HuH-7 (cell line): ENCODE data around the gene FAM161A.
A peak's percentile ranks its signal among the peaks of the same experiment; 100 is the strongest.
"Not testable (repeated sequence)": the region's sequence is repeated elsewhere in the genome, so short reads cannot be mapped to it uniquely, and the experiment has no call there.

Source experiments
- DNase-seq: peaks from one replicate; pipeline ENCODE4 v3.0.0; 2011; ENCODE audit warnings: low spot score

The FAM161A gene

DNA sequence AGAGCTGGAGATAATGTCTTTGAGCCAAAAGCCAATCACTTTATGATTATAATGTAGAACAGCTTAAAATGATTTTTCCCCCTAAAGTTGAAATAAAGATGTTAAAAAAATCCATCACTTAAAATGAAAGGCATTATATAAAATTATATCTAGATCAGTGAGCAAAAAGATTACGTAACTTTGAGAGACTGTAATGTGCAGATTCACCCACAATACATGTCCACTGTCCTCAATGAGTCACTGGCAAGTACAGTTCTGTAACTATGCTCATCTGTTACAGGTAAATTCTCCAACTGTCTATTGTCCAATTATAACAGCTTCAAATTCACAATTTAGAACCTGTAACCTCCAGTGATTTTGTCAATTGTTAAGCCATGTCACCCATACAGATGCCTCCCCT is 19.0 kb downstream of the FAM161A start:
- DNase-seq, result no peak

DNA sequence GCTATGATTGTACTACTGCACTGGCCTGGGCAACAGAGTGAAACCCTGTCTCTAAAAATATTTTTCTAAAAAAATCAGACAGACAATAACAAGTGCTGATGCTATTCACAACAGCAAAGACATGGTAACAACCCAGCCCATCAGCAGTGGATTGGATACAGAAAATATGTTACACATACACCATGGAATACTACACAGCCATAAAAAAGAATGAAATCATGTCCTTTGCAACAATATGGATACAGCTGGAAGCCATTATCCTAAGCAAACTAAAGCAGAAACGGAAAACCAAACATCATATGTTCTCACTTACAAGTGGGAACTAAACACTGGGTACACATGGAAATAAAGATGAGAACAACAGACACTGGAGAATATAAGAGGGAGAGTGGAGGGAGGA is 19.9 kb downstream of the FAM161A start:
- DNase-seq, result no peak

DNA sequence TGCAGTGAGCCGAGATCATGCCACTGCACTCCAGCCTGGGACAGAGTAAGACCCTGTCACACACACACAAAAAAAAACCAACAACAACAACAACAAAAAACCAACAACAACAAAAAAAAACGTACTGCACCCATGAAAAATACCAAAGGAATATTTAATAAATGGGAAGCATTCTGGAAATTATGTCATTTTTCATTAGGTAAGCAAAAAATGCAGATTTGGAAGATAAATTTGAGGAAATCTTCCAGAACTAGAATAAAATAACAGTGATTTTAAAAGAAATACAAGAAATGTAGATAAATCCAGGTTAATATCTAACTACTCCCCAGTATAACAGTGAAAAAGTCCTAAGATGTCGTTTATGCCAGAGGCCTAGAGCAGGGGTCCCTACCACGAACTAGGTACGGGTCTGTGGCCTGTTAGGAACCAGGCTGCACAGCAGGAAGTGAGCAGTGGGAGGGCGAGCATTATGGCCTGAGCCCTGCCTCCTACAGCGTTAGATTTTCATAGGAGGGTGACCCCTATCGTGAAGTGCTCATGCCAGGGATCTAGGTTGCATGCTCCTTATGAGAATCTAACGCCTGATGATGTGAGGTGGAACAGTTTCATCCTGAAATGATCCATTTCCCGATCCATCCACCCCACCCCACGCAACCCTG is 21.5 kb downstream of the FAM161A start:
- no peak for DNase-seq

DNA sequence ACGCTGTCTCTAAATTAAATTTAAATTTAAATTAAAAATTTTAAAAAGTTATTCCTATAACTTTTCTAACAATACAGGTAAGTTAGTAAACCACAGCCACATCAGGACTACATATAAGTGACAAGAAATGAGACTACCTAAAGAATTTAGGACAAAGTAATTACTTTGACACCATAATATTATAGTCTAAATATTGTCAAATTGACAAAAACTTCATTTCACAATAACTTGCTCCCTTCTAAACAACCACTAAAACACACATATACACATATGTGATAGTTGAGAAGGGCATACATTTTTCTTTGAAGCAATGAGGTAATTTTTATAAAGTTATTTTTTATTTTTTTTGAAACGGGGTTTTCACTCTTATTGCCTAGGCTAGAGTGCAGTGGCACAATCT is 31.6 kb downstream of the FAM161A start:
- DNase-seq, result no peak

DNA sequence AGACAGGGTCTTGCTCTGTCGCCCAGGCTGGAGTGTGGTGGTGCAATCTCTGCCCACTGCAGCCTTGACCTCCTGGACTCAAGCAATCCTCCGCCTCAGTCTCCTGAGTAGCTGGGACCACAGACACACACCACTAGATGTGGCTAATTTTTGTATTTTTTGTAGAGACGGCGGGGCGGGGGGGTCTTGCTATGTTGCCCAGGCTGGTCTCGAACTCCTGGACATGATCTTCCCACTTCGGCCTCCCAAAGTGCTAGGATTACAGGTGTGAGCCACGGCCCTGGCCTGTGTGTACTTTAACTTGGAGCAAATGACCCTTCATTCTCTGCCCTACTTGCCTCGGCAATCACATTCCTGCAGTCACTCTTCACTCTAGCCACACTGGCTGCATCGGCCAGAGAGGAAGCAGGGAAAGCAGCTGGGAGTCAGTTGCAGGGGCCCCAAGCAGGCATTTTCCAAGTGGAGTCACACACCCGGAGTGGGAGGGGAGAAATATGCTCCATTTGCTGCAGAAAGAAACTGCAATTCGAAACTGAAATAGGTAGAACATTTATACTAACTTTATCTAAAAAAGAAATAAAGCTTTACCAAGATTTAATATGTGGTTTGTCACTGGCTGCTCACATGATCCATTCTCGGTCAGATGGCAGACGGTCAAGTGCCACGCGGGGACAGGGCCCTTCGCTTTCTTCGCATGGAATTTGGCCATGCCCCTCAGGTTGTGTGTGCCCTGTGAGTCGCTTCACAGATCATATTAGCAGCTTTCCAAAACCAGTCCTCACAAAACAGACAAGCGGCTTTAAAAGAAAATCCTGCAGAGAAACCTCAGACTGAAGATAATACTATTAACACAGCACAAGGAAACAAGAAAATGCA is 37.1 kb downstream of the FAM161A start:
- DNase-seq, result peak; percentile 37

DNA sequence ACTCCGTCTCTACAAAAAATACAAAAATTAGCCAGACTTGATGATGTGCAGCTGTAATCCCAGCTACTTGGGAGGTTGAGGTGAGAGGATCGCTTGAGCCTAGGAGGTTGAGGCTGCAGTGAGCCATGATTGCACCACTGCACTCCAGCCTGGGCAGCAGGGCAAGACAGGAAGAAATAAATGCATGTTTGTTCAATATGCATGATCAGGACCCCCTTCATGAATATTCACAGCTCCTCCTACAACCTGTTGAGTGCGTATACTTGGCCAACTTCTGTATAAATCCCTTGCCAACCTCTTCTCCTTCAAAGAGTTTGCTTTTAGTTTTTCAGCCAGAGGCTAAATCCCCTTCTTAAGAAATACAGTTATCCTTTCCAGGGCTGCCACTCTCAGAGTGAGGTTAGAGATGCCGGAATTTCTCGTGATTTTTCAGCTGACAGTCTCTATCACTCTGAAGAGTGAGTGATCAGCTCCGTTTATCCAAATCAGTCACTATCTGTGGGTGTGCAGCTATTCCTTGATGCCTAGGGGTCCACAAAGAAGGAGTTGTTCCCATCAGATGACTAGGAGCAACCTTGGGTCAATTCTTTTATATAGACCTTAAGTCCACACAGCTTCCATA is 39.2 kb downstream of the FAM161A start:
- no peak for DNase-seq

DNA sequence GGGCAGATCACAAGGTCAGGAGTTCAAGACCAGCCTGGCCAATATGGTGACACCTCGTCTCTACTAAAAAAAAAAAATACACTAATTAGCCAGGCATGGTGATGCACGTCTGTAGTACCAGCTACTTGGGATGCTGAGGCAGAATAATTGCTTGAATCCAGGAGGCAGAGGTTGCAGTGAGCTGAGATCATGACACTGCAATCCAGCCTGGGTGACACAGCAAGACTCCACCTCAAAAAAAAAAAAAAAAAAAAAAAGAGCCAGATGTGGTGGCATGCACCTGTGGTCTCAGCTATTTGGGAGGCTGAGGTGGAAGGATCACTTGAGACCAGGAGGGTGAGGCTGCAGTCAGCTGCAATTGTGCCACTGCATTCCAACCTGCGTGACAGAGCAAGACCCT is 40.5 kb downstream of the FAM161A start:
- DNase-seq, result not testable (repeated sequence)

DNA sequence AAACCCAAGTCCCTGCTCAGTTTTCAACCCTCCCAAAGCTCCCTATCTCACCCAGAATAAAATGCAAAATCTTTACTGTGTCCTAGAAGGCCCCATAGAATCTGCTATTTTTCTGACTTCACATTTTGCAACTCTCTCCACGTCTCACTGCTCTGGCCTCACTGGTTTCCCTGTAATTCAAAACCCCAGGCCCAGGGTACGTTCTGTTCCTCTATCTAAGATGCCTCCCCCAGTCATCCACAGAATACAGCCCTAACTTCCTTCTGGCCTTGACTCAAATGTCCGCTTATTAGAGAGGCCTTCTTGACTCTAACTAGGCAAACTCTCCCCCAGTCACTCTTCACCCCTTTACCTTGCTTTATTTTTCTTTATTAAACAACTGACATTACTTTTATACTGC is 42.0 kb downstream of the FAM161A start:
- no peak for DNase-seq

DNA sequence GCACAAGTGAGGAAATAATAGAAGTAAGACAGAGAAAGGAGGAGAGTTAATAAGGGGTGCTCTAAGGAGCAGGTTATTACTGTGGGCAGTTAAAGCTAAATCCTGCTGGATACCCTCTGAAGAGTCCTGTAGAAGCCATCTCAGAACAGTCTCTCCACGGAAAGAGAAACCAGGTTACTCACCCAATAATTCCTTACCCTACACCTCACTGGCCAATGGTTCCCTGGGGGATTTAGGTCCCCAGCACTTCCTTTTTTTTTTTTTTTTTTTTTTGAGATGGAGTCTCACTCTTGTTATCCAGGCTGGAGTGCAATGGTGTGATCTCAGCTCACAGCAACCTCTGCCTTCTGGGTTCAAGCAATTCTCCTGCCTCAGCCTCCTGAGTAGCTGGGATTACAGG is 43.7 kb downstream of the FAM161A start:
- DNase-seq, result not testable (repeated sequence)

DNA sequence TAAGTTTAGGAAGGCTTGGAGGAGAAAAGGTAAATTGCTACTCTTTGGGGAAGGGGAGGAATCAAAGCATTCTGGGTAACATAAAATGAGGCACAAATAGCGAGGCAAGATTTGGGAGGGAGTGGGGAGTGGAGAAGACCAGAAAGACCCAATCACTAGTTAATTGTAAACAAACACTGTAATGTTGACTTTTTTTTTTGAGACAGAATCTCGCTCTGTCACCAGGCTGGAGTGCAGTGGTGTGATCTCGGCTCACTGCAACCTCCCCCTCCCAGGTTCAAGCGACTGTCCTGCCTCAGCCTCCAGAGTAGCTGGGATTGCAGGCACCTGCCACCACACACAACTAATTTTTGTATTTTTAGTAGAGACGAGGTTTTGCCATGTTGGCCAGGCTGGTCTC is 45.2 kb downstream of the FAM161A start:
- not testable (repeated sequence) for DNase-seq

DNA sequence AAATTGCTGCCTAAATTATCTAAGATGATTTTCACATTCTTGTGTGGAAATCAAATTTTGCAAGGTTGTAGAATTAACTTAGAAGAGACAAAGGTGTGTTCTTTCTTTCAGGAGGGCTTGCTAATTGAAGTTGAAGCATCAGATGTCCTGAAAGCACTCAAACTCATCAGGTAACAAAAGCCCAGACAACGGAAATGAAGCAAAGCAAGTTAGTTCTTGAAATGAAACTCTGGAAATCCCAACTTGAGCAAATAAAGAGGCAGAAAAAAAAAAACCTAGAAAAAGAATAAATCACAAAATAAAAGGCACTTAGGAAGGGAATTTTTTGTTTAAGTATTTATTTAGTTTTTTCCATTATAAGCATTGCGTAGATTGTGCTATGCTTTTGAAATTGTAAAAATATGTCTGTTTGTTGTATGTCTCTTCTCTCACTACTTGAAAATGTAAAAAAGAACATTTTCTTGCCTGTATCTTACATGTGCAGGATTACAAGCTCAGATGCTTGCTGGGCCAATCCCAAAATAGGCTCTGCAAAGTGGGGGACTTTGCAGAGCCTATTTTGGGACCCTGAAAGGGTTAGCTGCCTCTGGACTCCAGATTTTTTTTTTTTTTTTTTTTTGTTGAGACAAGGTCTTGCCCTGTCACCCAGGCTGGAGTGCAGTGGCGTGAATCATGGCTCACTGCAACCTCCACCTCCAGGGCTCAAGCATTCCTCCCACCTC is 46.7 kb downstream of the FAM161A start:
- DNase-seq, result no peak

DNA sequence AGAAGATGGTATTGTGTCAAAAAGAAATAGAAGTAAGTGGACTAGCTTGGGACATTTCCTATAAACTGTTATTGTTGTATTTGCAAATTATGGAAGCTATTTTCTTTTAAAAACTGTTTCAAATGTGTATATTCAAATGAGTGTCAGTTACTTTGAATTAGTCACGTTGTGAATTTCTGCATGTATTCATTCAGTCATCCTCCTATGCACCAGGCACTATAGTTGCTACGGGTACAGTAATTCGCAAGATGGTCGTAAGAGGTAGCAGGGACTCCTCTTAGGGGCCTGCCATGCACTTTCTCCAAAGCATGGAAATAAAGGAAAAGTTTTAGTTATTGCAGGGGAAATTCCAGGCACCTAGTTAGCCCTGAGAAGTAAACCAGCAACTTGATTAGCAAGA is 51.3 kb downstream of the FAM161A start:
- no peak for DNase-seq

DNA sequence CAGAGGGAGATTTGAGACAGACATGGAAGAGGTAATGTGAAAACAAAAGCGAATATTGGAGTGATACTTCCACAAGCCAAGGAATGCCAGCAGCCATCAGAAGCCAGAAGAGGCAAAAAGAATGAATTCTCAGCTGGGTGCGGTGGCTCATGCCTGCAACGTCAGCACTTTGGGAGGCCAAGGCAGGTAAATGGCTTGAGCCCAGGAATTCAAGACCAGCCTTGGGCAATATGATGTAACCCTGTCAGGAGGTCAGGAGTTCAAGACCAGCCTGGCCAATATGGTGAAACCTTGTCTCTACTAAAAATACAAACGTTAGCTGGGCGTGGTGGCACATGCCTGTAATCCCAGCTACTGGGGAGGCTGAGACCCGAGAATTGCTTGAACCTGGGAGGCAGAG is 54.8 kb downstream of the FAM161A start:
- DNase-seq, result no peak

DNA sequence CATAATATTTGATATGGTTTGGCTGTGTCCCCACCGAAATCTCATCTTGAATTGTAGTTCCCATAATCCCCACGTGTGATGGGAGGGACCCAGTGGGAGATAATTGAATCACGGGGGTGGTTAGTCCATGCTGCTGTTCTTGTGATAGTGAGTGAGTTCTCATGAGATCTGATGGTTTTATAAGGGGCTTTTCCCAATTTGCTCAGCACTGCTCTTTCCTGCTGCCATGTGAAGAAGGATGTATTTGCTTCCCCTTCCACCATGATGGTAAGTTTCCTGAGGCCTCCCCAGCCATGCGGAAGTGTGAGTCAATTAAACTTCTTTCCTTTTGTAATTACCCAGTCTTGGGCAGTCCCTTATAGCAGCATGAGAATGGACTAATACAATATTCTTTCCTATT is 56.4 kb downstream of the FAM161A start:
- DNase-seq, result not testable (repeated sequence)

DNA sequence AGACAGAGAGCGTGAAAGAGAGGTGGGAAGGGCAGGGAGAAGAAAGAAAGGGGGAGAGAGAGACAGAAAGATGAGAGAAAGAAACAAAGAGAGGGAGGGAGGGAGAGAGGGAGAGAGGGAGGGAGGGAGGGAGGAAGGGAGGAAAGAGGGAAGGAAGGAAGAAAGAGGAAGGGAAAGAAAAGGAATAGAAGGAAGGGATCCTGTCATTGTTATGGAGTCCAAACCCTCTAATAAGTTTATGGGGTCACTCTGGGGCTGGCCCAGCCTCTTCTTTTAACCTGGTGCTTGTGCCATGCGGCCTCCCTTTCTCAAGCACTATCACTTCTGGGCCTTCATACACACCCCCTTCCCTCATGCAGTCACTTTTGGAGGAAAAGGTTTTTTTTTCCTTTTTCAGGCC is 58.5 kb downstream of the FAM161A start:
- DNase-seq, result no peak

DNA sequence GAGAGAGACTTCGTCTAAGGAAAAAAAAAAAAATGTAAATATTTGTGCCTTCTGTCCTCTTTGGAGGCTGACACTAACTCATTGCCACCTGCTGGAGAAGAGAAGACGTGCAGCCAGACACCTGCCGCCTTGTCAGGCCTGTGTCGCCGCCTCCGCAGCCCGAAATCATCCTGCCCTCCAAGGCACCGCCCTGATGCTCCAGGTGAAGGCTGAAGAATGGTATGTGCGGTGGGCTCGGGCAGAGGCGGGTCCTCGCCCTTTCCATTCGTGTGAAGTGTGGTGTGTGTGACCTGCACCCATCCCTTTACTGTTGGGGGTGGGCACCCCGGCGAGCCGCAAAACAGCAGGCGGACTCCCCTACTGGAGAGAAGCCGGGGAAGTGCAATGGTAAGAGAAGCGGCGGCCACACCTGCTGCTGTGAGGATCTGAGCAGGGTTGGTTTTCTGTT is 60.4 kb downstream of the FAM161A start:
- DNase-seq, result peak; percentile 70

DNA sequence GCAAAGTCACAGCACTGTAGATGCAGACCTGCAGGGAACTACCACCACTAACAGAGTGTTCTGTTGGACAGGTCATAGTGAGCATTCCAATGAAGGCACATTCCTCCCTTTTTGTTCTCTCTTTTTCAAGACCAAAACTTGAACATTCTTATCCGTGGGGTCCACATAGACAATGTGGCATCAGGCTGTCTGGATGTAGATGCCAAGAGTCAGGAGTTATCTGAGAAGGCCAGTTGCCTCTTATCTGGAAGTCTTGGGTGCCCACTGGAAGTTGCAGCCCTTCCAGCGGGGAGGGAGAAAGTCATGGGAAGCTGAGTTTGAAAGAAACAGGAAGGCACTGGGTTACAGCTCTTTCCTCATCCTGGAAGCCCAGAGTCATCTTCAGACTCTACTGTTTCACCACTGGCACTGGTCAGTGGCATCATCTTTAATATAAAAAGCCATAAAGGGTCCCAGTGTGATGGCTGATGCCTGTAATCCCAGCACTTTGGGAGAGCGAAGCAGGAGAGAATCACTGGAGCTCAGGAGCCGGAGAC is 61.4 kb downstream of the FAM161A start:
- no peak for DNase-seq

DNA sequence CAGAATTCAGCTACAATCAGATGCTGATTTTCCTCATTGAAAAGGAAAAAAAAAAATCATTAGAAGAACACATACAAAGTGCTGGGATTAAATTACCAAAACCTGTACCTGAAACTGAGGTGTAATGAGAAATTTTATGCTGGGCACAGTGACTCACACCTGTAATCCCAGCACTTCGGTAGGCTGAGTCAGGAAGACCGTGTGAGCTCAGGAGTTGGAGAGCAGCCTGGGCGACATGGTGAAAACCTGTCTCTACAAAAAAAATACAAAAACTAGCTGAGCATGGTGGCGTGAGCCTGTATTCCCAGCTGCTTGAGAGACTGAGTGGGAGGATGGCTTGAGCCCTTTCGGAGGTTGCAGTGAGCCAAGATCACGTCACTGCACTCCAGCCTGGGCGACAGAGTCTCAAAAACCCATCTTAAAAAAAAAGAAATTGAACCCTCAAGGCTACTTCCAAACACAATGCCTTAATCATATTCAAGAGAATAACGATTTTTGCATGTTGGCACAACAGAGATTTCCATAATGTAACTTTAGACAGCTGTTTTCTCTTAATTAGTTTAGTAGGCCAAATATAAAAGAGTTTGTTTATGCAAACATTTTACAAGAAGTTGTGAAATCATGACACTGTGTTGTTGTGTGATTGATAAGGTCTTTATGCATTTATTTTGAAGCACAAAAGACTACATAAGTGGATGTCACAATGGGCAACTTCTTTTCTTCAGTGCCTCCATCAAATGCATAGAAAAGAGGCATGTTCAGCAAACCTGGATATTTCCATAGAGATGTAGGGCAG is 63.9 kb downstream of the FAM161A start:
- no peak for DNase-seq

DNA sequence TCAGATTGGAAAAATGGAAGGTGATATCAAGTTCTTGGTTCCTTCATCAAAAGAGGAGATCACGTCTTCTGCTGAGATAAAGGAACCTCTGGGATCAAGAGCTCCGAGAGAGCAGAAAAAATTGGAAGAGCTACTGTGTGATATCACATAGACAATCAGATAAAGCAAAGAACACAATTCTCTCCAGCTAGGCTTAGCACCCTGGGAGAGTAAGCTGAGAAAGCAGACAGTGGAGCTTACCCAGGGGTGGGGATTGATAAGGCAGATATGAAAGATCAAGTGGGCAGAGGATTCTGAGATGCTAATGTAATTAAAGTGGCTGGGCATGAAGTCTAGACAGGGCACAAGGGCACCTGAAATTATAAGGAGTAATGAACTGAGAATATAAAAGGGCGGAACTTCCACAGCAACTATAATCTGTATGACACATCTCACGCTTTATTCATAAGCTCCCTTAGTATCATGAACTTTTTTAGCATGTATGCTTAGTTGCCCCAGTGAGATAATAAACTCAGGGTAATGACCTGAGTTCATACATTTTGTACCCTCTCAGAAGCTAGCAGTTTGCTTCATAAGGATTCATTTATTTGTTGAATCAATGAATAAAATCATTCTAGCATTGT is 65.8 kb downstream of the FAM161A start:
- DNase-seq, result no peak

DNA sequence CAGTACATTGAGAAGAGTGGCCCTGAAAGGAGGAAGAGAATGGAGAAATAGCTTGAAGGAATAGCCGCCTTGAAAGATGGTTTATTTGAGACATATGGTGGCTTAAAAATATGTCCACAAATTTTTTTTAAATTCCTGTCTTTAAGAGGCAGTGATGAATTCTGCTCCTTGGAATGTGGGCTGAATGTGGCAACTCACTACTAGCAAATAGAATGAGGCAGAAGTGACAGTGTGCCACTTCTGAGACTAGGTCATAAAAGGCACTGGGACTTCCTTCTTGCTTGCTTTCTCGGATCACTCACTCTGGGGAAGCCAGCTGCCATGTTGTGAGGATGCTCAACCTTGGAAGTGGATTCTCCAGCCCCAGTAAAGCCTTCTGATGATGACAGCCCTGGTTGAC is 67.0 kb downstream of the FAM161A start:
- DNase-seq, result no peak

DNA sequence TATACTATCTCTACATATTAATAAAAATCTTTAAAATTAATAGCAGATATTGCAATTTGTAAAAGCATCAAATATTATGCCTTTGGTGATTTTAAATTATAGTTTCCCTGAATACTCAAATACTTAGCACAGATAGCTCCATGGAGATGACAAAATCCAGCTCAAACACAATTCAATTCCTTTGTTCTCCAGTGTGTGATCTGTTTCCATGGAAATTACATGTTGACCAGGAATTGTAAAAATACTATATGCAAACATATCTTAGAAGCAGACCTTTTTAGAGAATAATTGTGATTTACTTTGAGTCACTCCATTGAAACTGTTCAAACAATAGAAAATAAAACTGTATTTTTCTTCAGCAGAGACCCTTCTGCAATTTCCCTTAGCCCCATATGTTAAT is 68.3 kb downstream of the FAM161A start:
- no peak for DNase-seq
